Nephron progenitor cell (in vitro differentiated cells): ENCODE data around the gene PBLD.

Experiments used
- DNase-seq: peaks from one replicate; pipeline ENCODE4 v3.0.0; 2021
- H3K27ac Mint-ChIP-seq: 2 replicates; pipeline ENCODE4 v1.8.0; 2021; ENCODE audit warnings: mild to moderate bottlenecking, moderate library complexity, mixed read lengths
- H3K27me3 Mint-ChIP-seq: 2 replicates; pipeline ENCODE4 v1.8.0; 2021; ENCODE audit warnings: mild to moderate bottlenecking, low read depth, mixed read lengths; ENCODE audit not compliant: poor library complexity
- H3K36me3 Mint-ChIP-seq: 2 replicates; pipeline ENCODE4 v1.8.0; 2021; ENCODE audit warnings: low read depth, mixed read lengths
- H3K4me1 Mint-ChIP-seq: 2 replicates; pipeline ENCODE4 v1.8.0; 2021; ENCODE audit warnings: mixed read lengths
- H3K4me3 Mint-ChIP-seq: 2 replicates; pipeline ENCODE4 v1.8.0; 2021; ENCODE audit warnings: mild to moderate bottlenecking, moderate library complexity, mixed read lengths
- H3K9me3 Mint-ChIP-seq: 2 replicates; pipeline ENCODE4 v1.8.0; 2021; ENCODE audit warnings: mild to moderate bottlenecking, moderate library complexity, mixed read lengths
- TF ChIP-seq, protein P1 (sequence below): fragments of 200-600 bp; sonication (generic); IDR thresholded peaks from 2 replicates; pipeline ENCODE4 v1.5.0; 2021; ENCODE audit warnings: antibody characterized with exemption

The PBLD gene

DNA sequence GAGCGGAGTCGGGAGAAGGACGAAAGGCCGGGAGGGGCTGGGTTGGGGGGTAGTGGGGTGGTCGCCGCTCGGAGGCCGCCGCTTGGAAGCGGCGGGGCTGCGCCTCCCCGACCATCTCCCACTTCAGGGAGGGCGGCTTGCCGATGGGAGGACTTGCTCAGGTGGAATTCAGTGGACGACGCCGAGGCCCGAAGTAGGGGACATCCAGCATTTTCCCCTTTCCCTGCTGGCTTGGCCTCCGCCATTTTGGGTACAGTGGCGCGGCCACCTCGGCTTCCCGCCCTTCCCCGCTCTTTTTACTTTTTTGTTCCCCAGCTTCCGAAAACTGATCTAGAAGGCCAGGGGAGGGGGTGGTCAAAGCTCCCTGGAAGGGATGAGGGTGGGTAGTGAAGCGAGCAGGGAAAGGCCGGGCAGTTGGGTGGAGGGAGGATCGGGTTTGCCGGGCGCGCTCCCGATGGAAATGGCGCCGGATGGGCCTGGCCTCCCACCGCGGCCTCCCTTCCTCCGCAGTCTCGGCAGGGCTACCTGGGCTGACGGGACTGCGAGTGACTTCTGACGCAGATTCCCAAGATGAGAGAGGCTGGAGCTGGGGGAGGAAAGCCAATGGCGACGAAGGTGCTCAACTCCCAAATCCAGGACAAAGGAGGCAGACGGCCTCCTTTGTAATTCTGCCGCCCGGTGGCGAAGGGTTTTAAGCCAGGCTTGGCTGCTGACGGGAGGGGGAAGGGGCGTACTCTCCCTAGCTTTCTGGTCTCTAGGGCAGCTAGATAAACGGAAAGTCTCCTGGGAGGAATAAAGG, at the start of gene PBLD:
Gene PBLD (minus strand): TSS at position 670 of the 799 bp plus-strand sequence. CDS start 26,084 bp downstream, outside the sequence.
- Mint-ChIP-seq H3K4me1 (peaks cover 63% of the 10 kb centered on the region), H3K36me3 (peaks cover 15% of the 10 kb centered on the region), H3K27me3 (peaks cover 4% of the 10 kb centered on the region), H3K9me3 (no peaks in the 10 kb centered on the region), H3K4me3 (peak within 1 kb of the TSS; percentile 98), H3K27ac (peak within 1 kb of the TSS; percentile 100)
- TF ChIP-seq, protein P1, sequence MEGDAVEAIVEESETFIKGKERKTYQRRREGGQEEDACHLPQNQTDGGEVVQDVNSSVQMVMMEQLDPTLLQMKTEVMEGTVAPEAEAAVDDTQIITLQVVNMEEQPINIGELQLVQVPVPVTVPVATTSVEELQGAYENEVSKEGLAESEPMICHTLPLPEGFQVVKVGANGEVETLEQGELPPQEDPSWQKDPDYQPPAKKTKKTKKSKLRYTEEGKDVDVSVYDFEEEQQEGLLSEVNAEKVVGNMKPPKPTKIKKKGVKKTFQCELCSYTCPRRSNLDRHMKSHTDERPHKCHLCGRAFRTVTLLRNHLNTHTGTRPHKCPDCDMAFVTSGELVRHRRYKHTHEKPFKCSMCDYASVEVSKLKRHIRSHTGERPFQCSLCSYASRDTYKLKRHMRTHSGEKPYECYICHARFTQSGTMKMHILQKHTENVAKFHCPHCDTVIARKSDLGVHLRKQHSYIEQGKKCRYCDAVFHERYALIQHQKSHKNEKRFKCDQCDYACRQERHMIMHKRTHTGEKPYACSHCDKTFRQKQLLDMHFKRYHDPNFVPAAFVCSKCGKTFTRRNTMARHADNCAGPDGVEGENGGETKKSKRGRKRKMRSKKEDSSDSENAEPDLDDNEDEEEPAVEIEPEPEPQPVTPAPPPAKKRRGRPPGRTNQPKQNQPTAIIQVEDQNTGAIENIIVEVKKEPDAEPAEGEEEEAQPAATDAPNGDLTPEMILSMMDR = peak; percentile 13
- peak; percentile 71 for DNase-seq

DNA sequence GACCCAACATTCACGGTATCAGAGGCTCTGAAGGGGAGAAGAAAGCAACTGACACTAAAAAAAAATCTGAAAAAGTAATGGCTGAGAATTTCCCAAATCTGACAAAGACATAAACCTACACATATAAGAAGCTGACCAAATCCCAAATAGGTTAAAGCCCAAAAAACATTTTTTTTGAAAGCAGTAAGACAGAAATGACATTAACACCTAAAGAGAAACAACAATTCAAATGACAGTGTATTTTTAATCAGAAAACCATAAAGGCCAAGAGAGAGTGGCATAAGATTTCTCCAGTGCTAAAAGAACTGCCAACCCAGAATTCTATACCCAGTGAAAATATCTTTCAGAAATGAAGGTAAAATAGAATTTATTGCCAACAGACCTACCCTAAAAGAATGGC, 38.9 kb upstream of the PBLD start:
- peaks cover 76% of the 10 kb centered on the region for H3K36me3 Mint-ChIP-seq
- H3K4me1 Mint-ChIP-seq = no peaks in the 10 kb centered on the region
- DNase-seq = no peak
- no peak overlapping the region for H3K4me3 Mint-ChIP-seq
- no peak overlapping the region for H3K27ac Mint-ChIP-seq
- H3K9me3 Mint-ChIP-seq = peaks cover 48% of the 10 kb centered on the region
- TF ChIP-seq, protein P1 = no peak
- H3K27me3 Mint-ChIP-seq = no peaks in the 10 kb centered on the region

DNA sequence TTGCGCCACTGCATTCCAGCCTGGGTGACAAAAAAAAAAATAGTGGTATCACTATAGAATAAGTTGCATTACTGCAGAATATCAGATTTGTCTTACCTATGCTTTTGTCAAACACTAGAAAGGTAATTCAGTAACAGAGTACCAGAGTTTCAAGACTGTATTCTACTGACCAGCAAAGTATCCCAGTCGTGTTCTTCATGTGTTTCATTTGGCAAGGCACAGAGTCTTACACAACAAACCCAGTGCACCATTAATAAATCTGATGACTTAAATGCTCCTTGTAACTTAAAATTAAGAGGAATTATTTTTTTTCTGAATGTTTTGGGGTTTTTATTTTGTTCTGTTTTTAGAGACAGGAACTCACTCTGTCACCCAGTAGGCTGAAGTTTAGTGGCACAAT, 34.4 kb upstream of the PBLD start:
- no peaks in the 10 kb centered on the region for H3K27me3 Mint-ChIP-seq
- no peaks in the 10 kb centered on the region for H3K4me1 Mint-ChIP-seq
- H3K27ac Mint-ChIP-seq = peak overlapping the region; percentile 57
- peaks cover 20% of the 10 kb centered on the region for H3K9me3 Mint-ChIP-seq
- DNase-seq = no peak
- no peak overlapping the region for H3K4me3 Mint-ChIP-seq
- TF ChIP-seq, protein P1 = no peak
- H3K36me3 Mint-ChIP-seq = peaks cover 60% of the 10 kb centered on the region

DNA sequence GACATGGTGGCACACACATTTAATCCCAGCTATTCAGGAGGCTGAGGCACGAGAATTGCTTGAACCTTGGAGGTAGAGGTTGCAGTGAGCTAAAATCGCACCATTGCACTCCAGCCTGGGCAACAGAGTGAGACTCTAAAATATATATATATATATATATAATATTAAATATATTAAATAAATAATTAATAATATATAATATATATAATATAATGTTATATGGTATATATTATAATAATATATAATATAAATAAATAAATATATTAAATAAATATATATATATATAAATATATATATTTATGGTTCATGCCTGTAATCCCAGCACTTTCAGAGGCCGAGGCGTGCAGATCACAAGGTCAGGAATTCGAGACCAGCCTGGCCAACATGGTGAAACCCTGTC, 33.9 kb upstream of the PBLD start:
- no peak for DNase-seq
- H3K9me3 Mint-ChIP-seq = peaks cover 14% of the 10 kb centered on the region
- H3K27me3 Mint-ChIP-seq = no peaks in the 10 kb centered on the region
- peaks cover 60% of the 10 kb centered on the region for H3K36me3 Mint-ChIP-seq
- no peak overlapping the region for H3K4me3 Mint-ChIP-seq
- no peaks in the 10 kb centered on the region for H3K4me1 Mint-ChIP-seq
- no peak overlapping the region for H3K27ac Mint-ChIP-seq
- TF ChIP-seq, protein P1 = no peak

DNA sequence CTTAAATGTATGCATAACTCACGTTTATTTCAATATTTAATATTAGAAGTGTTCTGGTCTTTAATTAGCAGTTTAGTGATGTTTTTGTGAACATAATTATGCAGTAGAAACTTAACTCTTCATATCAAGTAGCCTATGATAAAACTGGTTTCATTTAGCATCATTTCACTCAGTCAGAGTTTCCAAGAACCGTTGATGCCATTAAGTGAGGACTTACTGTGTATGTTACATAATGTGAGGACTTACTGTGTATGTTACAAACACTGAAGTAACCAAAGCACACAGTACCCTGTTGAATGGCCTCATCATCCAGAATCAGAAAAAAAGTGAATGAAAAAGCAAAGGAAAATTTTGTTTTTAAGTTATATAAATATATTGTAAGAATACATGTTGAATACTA, 32.9 kb upstream of the PBLD start:
- Mint-ChIP-seq H3K27ac (no peak overlapping the region), H3K27me3 (no peaks in the 10 kb centered on the region), H3K4me1 (no peaks in the 10 kb centered on the region), H3K9me3 (peaks cover 7% of the 10 kb centered on the region), H3K4me3 (no peak overlapping the region), H3K36me3 (peaks cover 61% of the 10 kb centered on the region)
- TF ChIP-seq, protein P1 = no peak
- DNase-seq = no peak
